ENCODE results near the gene MED22. TPM values are rescaled to one million over a fixed set of nuclear protein-coding genes. Genes with fewer than 3 reads are reported as not detected.

The MED22 gene
- total RNA-seq, 3 donors from 2014 or later (not counting 1 experiment from before 2014, with no cell fraction given) = 23.8 to 37.0 (median 28.1) TPM

GRCh38 chr9:133359399-133360175 lies 11.7 kb upstream of the MED22 start:
- H3K36me3 ChIP-seq (ENCODE audit: control insufficient read depth, insufficient read depth, low read length) = peaks cover 43% of the 10 kb centered on the region
- peaks cover 21 to 47% of the 10 kb centered on the region in 2 donors for H3K4me1 Mint-ChIP-seq

GRCh38 chr9:133357656-133358055 lies 9.7 kb upstream of the MED22 start:
- H3K27ac ChIP-seq (ENCODE audit: low read length) = no peak overlapping the region
- no peak overlapping the region for H3K4me3 ChIP-seq (ENCODE audit: low read length)
- no peaks in the 10 kb centered on the region for H3K36me3 Mint-ChIP-seq
- WGBS (ENCODE audit: insufficient coverage) = 95% methylated on average over 14 of the region's 14 CpGs
- peak overlapping the region; percentile 87 for H3K4me3 Mint-ChIP-seq
- no peaks in the 10 kb centered on the region for H3K27me3 Mint-ChIP-seq (ENCODE audit: low read depth in 2 of 2)
- no peak for TF ChIP-seq CTCF (IDR thresholded peaks at IDR 0.05)
- no peaks in the 10 kb centered on the region for H3K9me3 ChIP-seq (ENCODE audit: control insufficient read depth, insufficient read depth, low read length)
- peak overlapping the region; percentile 77 to 87 for H3K27ac Mint-ChIP-seq
- H3K9me3 Mint-ChIP-seq = no peaks in the 10 kb centered on the region
- intact Hi-C loops (cut with micrococcal nuclease) = loop anchor here (2.0 kb wide), 1 partner anchor 13 kb away; no protein-coding TSS in a partner anchor
- H3K4me1 ChIP-seq (ENCODE audit: control insufficient read depth, insufficient read depth, low read length) = peaks cover 37% of the 10 kb centered on the region
- H3K27me3 ChIP-seq (ENCODE audit: control insufficient read depth, insufficient read depth, low read length) = no peaks in the 10 kb centered on the region
- peaks cover 22 to 40% of the 10 kb centered on the region in 2 donors for H3K4me1 Mint-ChIP-seq
- H3K36me3 ChIP-seq (ENCODE audit: control insufficient read depth, insufficient read depth, low read length) = peaks cover 44% of the 10 kb centered on the region
- ATAC-seq = no peak
- DNase-seq = no peak

More at GRCh38 chr9:133359399-133360175, 11.7 kb upstream of the MED22 start:
- TF ChIP-seq CTCF (IDR thresholded peaks at IDR 0.05) = no peak
- H3K27ac Mint-ChIP-seq = peak overlapping the region; percentile 77 to 87
- peak in 1 of 2 donors; percentile 50 for DNase-seq
- intact Hi-C loops (cut with micrococcal nuclease) = no loop called here
- Histone ChIP-seq H3K4me3 (ENCODE audit: low read length) (no peak overlapping the region), H3K4me1 (ENCODE audit: control insufficient read depth, insufficient read depth, low read length) (peaks cover 37% of the 10 kb centered on the region), H3K27ac (ENCODE audit: low read length) (no peak overlapping the region), H3K9me3 (ENCODE audit: control insufficient read depth, insufficient read depth, low read length) (no peaks in the 10 kb centered on the region), H3K27me3 (ENCODE audit: control insufficient read depth, insufficient read depth, low read length) (no peaks in the 10 kb centered on the region)
- no peak overlapping the region for H3K4me3 Mint-ChIP-seq
- no peak for ATAC-seq
- WGBS (ENCODE audit: insufficient coverage) = 89% methylated on average over 20 of the region's 20 CpGs
- peaks cover 7% of the 10 kb centered on the region for H3K36me3 Mint-ChIP-seq
- H3K9me3 Mint-ChIP-seq = no peaks in the 10 kb centered on the region
- H3K27me3 Mint-ChIP-seq (ENCODE audit: low read depth in 2 of 2) = no peaks in the 10 kb centered on the region

GRCh38 chr9:133356391-133357091 lies 8.6 kb upstream of the MED22 start, which contains the start of the genes SURF1 and SURF2:
Gene SURF1, minus strand, starts transcription at chr9:133356487. Its CDS starts 34 bp downstream, at chr9:133356453.
Gene SURF2, plus strand, starts transcription at chr9:133356550. Its CDS starts 43 bp downstream, at chr9:133356593.
- Mint-ChIP-seq H3K4me1 (peaks cover 22 to 37% of the 10 kb centered on the region in 2 donors), H3K36me3 (peaks cover 5% of the 10 kb centered on the region), H3K27ac (peak within 1 kb of the TSS; percentile 77 to 87), H3K27me3 (ENCODE audit: low read depth in 2 of 2) (no peaks in the 10 kb centered on the region), H3K4me3 (peak within 1 kb of the TSS; percentile 87), H3K9me3 (no peaks in the 10 kb centered on the region)
- ATAC-seq = peak; percentile 94 to 97 (median 95)
- no peak for TF ChIP-seq CTCF (IDR thresholded peaks at IDR 0.05)
- intact Hi-C loops (cut with micrococcal nuclease) = loop anchor here (2.0 kb wide), 1 partner anchor 14 kb away; no protein-coding TSS in a partner anchor
- Histone ChIP-seq H3K36me3 (ENCODE audit: control insufficient read depth, insufficient read depth, low read length) (peaks cover 44% of the 10 kb centered on the region), H3K4me1 (ENCODE audit: control insufficient read depth, insufficient read depth, low read length) (peaks cover 37% of the 10 kb centered on the region), H3K9me3 (ENCODE audit: control insufficient read depth, insufficient read depth, low read length) (no peaks in the 10 kb centered on the region), H3K27me3 (ENCODE audit: control insufficient read depth, insufficient read depth, low read length) (no peaks in the 10 kb centered on the region), H3K27ac (ENCODE audit: low read length) (peak within 1 kb of the TSS; percentile 50), H3K4me3 (ENCODE audit: low read length) (peak within 1 kb of the TSS; percentile 72)
- DNase-seq = peak; percentile 88 to 93
- WGBS (ENCODE audit: insufficient coverage) = 1% methylated on average over 78 of the region's 78 CpGs

Measured in natural killer cell (primary cell).